Thoracic aorta endothelial cell (primary cell): ENCODE data around the gene ABHD2. TPM values are rescaled to one million over a fixed set of nuclear protein-coding genes. Genes with fewer than 3 reads are reported as not detected.

Experiments used
- small RNA-seq: library from RNA; depleted of rRNA; stranded (forward); fragments of <200 nt; gene quantifications from one replicate; pipeline ENCODE3, GENCODE V24; 2012
- total RNA-seq: library from RNA; depleted of rRNA; stranded (reverse); fragments of >200 nt; gene quantifications from 2 replicates; pipeline ENCODE4 v1.2.3, GENCODE V29; 2012

Gene ABHD2
- 53.7 and 82.5 TPM in 2 replicates for total RNA-seq

DNA sequence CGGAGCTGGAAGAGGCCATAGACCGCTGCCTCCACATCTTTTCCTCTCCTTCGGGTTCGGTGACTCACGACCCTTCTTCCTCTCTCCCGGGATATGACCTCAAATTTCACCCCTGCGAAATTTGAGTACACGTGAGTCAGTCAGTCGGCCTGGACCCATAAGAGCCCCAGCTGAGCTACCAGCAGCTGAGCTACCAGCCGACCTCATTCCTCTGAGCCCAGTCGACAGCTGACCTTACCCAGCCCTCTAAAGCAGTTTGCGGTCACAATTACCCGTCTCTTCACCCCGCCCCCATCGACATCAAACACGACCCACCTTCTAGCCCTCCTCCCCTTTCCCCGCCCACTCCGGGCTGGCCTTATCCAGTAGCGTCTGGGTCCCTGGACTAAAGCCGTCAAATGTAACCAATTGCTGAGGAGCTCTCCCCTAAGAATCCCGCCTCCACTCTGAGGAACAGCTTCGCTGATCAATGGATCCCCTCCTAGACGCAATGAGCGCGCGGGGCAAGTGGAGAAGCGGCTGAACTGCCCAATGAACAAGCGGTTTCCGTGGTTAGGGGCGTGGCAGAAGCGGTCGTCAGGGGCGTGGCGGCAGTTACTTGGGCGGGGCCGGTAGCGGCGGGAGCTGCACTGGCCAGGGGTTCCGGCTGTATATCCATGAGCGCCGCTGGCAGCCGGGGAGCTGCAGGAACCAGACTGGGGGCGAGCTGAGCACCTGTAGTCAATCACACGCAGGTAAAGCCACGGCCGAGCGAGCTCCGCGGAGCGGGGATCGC, at the start of gene ABHD2:
ABHD2 (plus strand) TSS at position 627 of the 775 bp plus-strand sequence. CDS start 27,872 bp downstream, outside the sequence.

DNA sequence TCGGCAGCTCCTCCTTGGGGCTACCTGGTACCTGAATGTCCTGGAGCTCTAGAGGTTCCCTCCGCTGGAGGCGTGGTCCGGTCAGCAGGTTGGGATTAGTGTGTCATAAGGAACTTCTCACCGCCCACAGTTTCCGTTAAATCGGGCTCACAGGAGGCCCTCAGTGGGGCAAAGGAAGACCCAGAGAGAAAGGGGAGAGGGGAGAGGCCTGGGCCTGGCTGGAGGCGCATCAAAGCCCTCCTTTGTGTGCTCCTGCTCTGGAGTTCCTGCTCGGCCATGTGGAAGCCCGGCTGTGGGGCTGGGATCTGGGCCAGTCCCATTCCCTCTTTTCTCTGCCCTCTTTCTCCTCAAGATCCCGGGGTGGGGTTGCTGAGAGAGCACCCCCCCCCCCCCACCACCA, 133.3 kb downstream of the ABHD2 start, which contains the start of gene RLBP1:
RLBP1 (minus strand) TSS at position 37 of the 400 bp plus-strand sequence. CDS start 2,604 bp downstream, outside the sequence.

GRCh38 chr15:89243691-89244573, 155.7 kb downstream of the ABHD2 start, which contains the start of gene FANCI:
TSS of gene FANCI (plus strand) at chr15:89243979. CDS start at chr15:89247648, 3,669 bp downstream.

Small RNA genes lying within 50 kb of the gene (small RNA-seq; reads per million reads assigned to genes)
- gene RNU7-195P = not detected

Other genes starting within 250 kb of the ABHD2 start
- 9.3 and 12.6 TPM in 2 replicates for gene HAPLN3, start 192.9 kb upstream of the ABHD2 start, total RNA-seq
- gene MFGE8, start 175.1 kb upstream of the ABHD2 start, total RNA-seq = 23.8 and 33.1 TPM in 2 replicates
- not detected in 2 replicates for gene RLBP1, start 133.1 kb downstream of the ABHD2 start, total RNA-seq
- gene FANCI, start 155.5 kb downstream of the ABHD2 start, total RNA-seq = 63.3 and 82.3 TPM in 2 replicates
- 76.1 and 91.8 TPM in 2 replicates for gene POLG, start 246.4 kb downstream of the ABHD2 start, total RNA-seq